Epithelial cell of proximal tubule (primary cell): ENCODE data around the gene FLYWCH1. TPM values are rescaled to one million over a fixed set of nuclear protein-coding genes. Genes with fewer than 3 reads are reported as not detected.
A peak's percentile ranks its signal among the peaks of the same experiment; 100 is the strongest.

Source experiments
- DNase-seq: peaks from one replicate; pipeline ENCODE4 v3.0.0-alpha.2; 2011; ENCODE audit warnings: low read depth
- H3K4me3 ChIP-seq: 2 replicates; pipeline ENCODE4 v1.5.1; 2011; ENCODE audit warnings: low read depth, mild to moderate bottlenecking, low read length
- total RNA-seq: library from RNA; depleted of rRNA; stranded (reverse); fragments of >200 nt; gene quantifications from 2 replicates; pipeline ENCODE4 v1.2.3, GENCODE V29; 2015
- TF ChIP-seq, protein P1 (sequence below): conservative IDR thresholded peaks from 2 replicates; pipeline ENCODE4 v1.5.1; 2012; ENCODE audit warnings: low read depth, mild to moderate bottlenecking, low read length

FLYWCH1 gene
- total RNA-seq, 1 donor from 2014 or later: 47.1 TPM

DNA sequence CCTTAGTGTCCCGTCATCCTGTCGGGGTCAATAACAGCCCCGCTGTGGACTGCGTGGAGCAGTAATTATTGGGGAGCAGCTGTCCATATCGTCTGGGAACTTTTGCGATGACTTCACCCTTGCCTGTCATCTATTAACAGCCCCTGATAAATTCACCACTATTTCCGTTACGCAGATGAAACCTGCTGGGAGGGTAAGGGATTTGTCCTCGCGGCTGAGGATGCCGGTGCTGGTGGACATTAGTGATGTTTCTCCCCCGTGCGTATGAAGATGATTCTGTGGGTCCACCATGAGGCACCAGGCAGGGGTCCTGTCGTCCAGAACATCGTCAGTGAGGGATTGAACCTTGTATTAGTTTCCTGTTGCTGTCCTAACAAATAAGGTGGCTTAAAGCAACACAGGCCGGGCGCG, 27.7 kb upstream of the FLYWCH1 start:
- H3K4me3 ChIP-seq: peak overlapping the region; percentile 96
- TF ChIP-seq, protein P1, sequence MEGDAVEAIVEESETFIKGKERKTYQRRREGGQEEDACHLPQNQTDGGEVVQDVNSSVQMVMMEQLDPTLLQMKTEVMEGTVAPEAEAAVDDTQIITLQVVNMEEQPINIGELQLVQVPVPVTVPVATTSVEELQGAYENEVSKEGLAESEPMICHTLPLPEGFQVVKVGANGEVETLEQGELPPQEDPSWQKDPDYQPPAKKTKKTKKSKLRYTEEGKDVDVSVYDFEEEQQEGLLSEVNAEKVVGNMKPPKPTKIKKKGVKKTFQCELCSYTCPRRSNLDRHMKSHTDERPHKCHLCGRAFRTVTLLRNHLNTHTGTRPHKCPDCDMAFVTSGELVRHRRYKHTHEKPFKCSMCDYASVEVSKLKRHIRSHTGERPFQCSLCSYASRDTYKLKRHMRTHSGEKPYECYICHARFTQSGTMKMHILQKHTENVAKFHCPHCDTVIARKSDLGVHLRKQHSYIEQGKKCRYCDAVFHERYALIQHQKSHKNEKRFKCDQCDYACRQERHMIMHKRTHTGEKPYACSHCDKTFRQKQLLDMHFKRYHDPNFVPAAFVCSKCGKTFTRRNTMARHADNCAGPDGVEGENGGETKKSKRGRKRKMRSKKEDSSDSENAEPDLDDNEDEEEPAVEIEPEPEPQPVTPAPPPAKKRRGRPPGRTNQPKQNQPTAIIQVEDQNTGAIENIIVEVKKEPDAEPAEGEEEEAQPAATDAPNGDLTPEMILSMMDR: no peak
- no peak for DNase-seq

DNA sequence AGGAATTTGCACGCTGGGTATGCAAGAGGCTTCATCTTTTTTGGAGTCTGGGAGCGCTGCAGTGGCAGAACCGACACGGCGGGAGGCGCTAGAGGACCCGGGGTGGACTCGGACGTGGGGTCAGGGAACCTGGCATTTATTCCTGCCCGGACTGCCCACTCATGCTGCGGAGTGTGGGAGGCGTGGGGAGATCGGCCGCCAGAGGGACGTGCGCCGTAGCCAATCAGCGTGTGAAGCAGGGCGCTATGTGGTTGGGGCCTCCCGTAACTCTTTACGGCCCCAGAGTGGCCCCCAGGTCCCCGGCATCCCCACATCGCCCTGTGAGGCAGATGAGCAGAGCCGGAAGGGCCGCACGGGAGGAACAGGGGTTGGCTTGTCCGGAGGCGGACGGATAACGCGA, 17.5 kb upstream of the FLYWCH1 start:
- TF ChIP-seq, protein P1: peak; percentile 5
- H3K4me3 ChIP-seq: no peak overlapping the region
- DNase-seq: no peak

DNA sequence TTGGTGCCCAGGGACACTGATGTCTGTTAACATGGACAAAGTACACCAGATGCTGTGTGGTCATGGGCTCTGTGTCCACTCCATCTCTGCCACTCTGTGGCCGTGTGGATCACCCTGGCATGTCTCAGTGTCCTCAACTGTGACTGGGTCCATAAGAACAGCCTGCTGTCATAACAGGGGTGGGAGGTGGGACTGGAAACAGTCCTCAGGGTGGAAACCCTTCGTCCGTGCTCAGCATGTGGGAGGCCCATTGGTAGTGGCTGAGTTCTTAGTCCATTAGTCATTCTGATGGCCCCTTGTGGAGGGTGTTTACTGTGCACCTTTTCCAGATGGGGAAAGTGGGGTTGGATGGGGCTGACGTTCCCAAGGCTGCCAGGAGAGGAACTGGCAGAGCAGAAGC, 15.9 kb upstream of the FLYWCH1 start:
- no peak for DNase-seq
- TF ChIP-seq, protein P1: no peak

DNA sequence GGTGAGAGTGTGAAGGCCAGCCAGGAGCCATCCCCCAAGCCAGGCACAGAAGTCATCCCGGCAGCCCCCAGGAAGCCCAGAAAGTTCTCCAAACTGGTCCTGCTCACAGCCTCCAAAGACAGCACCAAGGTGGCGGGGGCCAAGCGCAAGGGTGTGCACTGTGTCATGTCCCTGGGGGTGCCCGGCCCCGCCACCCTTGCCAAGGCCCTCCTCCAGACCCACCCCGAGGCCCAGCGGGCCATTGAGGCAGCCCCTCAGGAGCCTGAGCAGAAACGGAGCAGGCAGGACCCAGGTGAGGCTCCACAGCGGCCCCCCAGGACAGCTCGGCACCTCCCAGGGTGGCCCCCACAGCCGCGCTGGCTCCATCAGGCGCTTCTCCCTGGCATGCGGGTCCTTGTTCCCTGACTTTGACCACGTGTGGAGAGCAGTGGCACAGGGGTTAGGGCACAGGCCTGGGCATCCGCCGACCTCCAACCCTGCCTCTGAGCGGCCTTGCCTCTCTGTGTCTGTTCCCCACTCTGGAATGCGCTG, 15.2 kb upstream of the FLYWCH1 start:
- no peak for DNase-seq
- H3K4me3 ChIP-seq: no peak overlapping the region
- TF ChIP-seq, protein P1: no peak

More for the DNA sequence above, 15.9 kb upstream of the FLYWCH1 start:
- H3K4me3 ChIP-seq: no peak overlapping the region

DNA sequence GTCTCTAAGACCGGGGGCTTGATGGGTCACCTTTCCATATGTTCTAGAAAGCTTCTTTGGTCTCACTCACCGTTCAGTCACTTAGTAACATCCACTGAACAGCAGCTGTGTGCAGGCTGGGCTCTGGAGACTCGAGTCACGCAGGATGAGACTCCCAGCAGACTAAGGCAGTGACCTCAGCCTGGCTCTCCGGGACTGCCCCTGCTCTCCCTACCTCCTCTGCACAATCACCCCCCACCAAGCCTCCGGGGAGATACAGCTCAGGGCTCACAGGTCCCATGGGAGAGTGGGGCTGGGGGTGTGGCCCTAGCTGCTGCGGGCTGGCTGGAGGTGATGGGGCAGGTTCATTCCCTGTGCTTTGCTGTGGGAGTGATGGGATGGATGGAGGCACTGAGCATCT, 14.6 kb upstream of the FLYWCH1 start:
- DNase-seq: no peak
- no peak overlapping the region for H3K4me3 ChIP-seq
- TF ChIP-seq, protein P1: no peak

DNA sequence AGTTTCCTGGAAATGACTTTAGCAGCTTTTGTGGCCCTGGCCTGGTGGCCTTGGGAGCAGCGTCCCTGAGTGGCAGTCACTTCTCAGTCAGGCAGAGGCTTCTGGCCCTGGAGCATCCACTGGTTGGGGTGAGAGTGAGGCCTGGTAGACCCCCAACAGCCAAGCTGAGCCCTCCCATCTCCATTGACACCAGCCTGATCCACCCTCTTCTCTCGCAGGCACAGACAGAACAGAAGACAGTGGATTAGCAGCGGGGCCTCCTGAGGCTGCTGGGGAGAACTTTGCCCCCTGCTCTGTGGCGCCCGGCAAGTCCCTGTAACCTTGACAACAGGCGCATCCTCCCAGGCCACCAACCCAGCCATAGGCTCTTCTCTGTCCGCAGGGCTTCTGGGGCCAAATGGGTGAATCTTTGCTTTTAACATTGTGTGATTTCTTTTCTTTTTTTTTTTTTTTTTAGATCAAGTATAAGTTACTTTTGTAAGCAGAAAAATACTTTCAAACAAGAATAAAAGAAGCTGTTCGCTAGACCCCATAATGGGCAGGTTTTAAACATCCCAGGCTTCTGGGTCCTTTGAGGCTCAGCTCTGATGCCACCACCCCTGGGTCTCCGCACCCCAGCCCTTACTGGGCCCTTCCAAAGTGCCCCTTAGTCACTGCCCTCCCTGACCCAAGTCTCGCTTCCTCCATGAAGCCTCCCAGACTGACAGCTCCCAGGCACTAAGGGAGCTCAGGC, 12.7 kb upstream of the FLYWCH1 start:
- TF ChIP-seq, protein P1: no peak
- DNase-seq: no peak
- no peak overlapping the region for H3K4me3 ChIP-seq

DNA sequence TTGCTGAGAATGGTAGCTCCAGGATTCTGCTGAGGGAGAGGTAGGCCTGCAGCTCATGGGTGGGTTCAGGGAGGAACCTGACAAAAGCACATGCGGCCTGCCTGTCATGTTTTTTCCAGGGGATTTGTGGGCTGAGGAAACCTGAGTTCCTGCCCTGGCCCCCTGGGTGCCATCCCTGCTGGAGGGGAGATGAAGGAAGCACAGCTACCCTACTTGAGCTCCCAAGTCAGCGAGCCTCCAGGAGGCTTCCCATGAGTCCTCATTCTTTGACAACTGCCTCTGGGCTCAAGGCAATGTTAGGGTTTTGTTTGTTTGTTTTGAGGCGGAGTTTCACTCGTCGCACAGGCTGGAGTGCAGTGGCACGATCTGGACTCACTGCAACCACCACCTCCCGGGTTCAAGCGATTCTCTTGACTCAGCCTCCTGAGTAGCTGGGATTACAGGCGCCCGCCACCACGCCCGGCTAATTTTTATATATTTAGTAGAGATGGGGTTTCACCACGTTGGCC, 12.1 kb upstream of the FLYWCH1 start:
- DNase-seq: no peak
- TF ChIP-seq, protein P1: no peak
- no peak overlapping the region for H3K4me3 ChIP-seq
